ENCODE results near the gene CERS6.

Gene CERS6

GRCh38 chr2:168443818-168444217 lies 12.3 kb upstream of the CERS6 start:
- no peak for DNase-seq (ENCODE audit: low read depth)
- TF ChIP-seq CTCF (conservative IDR thresholded peaks at IDR 0.05; ENCODE audit: low read depth, low read length): no peak

GRCh38 chr2:168445960-168446359 lies 10.1 kb upstream of the CERS6 start:
- no peak for DNase-seq (ENCODE audit: low read depth)
- TF ChIP-seq CTCF (conservative IDR thresholded peaks at IDR 0.05; ENCODE audit: low read depth, low read length): no peak
- H3K4me3 ChIP-seq (ENCODE audit: low read length): no peak overlapping the region

More at GRCh38 chr2:168443818-168444217, 12.3 kb upstream of the CERS6 start:
- H3K4me3 ChIP-seq (ENCODE audit: low read length): no peak overlapping the region

GRCh38 chr2:168448980-168449379 lies 7.1 kb upstream of the CERS6 start:
- no peak overlapping the region for H3K4me3 ChIP-seq (ENCODE audit: low read length)
- no peak for TF ChIP-seq CTCF (conservative IDR thresholded peaks at IDR 0.05; ENCODE audit: low read depth, low read length)
- DNase-seq (ENCODE audit: low read depth): no peak

- H3K4me3 ChIP-seq (ENCODE audit: low read length): no peak overlapping the region
- TF ChIP-seq CTCF (conservative IDR thresholded peaks at IDR 0.05; ENCODE audit: low read depth, low read length): no peak
- DNase-seq (ENCODE audit: low read depth): no peak
Observed at GRCh38 chr2:168449419-168449818, 6.7 kb upstream of the CERS6 start.

GRCh38 chr2:168450171-168450570 lies 5.9 kb upstream of the CERS6 start:
- TF ChIP-seq CTCF (conservative IDR thresholded peaks at IDR 0.05; ENCODE audit: low read depth, low read length): no peak
- DNase-seq (ENCODE audit: low read depth): no peak
- H3K4me3 ChIP-seq (ENCODE audit: low read length): no peak overlapping the region

- H3K4me3 ChIP-seq (ENCODE audit: low read length): no peak overlapping the region
- DNase-seq (ENCODE audit: low read depth): no peak
- TF ChIP-seq CTCF (conservative IDR thresholded peaks at IDR 0.05; ENCODE audit: low read depth, low read length): no peak
Observed at GRCh38 chr2:168450732-168451131, 5.3 kb upstream of the CERS6 start.

- no peak for TF ChIP-seq CTCF (conservative IDR thresholded peaks at IDR 0.05; ENCODE audit: low read depth, low read length)
- no peak overlapping the region for H3K4me3 ChIP-seq (ENCODE audit: low read length)
- no peak for DNase-seq (ENCODE audit: low read depth)
Observed at GRCh38 chr2:168452781-168453180, 3.3 kb upstream of the CERS6 start.
